GM19238 (cell line): ENCODE data around the gene MED26.
A peak's percentile ranks its signal among the peaks of the same experiment; 100 is the strongest.
"Not testable (repeated sequence)": the region's sequence is repeated elsewhere in the genome, so short reads cannot be mapped to it uniquely, and the experiment has no call there.

ENCODE experiments used
- DNase-seq: peaks from one replicate; pipeline ENCODE4 v3.0.0; 2011; ENCODE audit warnings: low spot score; ENCODE audit not compliant: insufficient read length

Gene MED26

DNA sequence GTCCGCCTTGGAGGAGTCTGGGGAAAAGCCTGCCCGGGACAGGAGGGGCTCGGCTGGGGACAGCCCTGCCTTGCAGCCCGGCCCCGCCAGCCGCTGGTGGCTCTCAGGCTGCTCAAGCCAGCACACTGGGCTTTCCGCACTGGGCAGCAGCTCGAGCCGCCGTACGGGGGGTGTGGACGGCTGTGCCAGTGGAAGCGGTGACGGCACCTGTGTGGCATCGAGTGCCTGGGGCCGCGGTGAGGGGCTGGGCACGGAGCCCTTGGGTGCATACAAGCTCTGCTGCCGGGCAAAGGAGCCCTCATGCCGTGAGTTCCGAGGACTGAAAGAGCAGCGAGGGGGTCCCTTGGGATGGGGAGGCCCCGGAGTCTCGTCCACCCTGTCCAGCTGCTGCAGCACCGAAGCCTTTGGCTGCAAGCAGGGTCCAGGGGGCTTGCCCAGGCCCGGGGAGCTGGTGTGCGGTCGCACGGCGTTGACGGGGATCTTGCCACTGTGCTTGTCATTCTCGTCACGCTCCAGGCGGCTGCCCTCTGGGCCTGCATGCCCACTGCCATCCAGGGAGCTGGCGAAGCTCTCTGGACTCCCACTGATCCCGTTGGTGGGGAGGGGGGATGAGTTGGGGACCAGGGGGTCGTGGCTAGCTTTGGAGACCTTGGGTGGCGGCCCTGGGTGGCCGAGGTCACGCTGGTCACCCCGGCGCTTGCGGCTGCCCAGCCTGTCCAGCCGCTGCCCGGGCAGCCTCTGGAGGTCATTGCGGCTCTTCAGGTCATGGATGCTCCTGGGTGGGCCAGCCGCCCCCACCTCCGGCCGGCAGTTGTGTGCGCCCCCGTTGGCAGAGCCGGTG is 51.1 kb downstream of the MED26 start:
- DNase-seq, result no peak

DNA sequence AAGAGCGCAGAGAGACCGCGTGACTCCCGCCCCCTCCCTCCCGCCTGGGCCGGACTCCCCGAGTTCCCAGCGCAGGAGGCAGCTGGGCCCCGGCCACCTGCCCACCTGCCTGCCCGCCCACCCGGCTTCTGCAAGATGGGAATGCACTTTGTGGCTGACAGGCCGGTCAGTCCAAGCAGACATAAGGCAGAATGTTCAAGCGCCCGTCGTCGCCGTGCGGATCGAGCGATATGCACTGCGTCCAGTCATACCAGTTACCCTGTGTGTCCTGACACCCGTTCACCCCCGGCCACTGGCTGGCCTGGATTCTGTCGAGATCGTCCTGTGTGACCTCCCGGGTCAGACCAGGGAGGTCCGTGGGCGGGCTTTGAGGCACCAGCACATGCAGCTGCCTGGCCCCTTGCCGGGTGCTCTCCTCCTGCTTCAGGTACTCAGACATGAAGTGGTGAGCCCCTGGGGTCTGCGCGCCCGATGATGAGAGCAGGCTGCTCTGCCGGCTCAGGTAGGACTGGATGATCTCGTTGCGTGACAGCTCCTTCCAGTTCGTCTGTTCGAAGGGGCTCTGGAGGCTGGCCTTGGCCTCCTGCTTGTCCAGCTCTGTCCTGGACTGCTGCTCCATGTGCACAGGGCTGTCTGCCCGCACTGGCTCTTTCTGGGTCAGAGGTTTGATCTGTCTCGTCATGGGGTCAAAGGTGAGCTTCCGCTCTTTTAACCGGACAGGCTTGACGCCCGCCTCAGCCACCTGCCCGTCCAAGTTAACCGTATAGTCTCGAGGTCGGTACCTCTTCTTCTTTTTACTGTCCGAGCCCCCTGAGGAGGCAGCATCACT is 51.9 kb downstream of the MED26 start:
- DNase-seq, result no peak

DNA sequence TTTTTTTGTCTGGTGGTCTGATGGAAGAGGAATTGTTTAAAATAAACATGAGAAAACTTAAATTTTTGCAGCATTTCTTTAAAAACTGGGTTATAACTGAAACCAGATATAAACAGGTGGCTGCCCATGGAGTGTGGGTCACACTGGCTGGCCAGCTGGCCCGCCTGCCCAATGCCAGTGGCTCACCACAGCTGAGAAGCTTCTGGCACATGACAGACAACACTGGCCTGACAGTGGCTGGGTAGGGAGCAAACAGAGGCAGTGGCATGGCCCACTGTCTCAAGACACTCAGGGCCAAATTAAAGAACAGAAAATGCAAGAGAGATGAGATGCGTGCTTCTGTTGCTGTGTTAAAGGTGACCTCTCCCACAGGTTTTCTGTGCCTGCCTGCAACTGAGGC is 52.7 kb downstream of the MED26 start:
- DNase-seq, result no peak

DNA sequence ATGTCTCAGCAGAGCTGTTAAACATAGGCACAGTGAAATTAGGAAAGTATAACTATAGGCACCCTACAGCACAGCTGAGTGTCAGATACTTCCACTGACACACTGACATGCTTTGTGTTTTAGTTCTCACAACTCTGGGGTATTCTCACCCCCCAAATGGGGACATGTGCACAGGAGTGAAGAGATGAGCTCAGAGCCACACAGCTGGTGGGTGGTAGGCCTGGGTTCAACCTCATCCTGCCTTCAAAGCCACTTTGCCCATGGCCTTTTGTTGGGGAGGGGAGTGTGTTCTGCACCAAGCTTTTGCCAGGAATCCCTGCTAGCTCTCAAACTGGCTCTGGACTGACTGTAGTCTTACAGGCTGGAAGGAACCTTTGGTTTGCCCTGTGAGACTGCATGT is 54.1 kb downstream of the MED26 start:
- DNase-seq, result no peak

DNA sequence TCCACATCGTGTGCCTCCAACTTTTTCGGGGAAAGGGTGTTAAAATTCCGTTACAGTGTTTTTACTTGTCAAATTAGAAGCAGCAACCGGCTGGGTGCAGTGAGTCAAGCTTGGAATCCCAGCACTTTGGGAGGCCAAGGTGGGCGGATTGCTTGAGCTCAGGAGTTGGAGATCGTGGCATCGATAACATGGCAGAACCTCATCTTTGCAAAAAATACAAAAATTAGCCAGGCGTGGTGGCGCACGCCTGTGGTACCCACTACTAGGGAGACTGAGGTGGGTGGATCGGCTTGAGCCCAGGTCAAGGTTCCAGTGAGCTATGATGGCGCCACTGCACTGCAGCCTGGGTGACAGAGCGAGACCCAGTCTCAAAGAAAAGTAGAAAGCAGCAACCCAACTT is 54.7 kb downstream of the MED26 start:
- DNase-seq, result no peak

DNA sequence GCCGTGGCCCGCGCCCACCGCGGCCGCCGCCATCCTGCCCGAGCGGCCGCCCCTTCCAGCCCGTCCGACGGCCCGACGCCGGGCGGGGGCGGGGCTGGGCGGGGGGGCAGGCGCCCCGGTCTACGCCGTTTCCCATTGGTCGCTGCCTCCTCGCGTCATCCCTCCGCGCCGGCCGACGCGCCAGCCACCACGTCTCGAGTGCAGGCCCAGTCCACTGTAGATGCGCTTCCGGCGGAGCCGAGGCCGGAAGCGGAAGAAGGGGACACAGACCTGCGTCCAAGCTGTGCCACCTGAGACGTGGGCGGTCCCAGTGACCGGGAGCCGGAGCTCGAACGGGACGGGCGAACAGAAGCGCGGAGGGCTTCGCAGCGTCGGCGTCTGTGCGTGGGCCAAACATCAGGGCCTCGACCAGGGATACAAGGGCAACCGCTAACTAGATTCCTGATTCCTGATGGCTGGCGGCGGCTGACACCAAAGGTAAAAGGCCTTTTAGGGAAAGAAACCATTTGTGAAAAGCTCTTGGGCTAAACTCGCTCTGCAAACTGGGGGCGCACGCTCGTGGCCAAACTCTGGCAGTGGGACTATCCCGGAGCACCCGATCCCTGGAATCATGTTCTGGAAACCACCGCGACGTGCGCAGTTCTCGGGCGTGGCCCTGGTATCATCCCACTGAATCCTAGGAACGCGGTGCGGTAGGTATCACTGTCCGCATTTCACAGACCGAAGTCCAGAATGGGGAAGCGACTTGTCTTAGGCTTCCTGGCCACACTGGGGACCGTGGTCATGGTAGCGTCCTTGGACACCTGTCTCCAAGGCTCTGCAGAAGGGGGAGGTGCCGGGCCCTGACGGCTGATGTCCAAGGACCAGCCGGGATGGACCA is 55.4 kb downstream of the MED26 start, which contains the start of gene SLC35E1:
Gene SLC35E1 (minus strand): TSS at position 84 of the 880 bp plus-strand sequence. CDS start 51 bp downstream, at position 33.
- DNase-seq, result peak; percentile 100

DNA sequence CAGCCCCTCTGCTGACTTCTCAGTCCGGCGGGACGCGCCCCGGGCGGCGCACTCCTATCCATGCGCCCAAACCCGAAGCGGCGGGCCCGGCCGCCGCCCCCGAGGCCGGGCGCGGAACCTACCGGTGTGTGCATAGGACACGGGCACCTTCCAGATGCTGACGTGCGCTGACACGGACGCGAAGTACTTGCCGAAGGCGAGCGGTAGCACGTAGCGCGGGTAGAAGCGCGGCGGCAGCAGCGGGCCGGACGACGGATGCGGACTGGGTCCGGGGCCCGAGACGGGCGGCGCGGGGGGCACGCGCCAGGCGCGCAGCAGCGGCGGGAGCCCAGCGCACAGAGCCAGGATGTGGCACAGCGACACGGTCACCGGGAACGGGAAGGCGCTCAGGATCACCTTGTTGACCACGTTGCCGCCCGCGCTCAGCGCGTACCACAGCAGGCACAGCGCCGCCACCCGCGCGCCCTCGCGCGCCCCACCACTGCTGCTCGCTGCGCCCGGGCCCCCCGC is 56.1 kb downstream of the MED26 start:
- DNase-seq, result no peak

DNA sequence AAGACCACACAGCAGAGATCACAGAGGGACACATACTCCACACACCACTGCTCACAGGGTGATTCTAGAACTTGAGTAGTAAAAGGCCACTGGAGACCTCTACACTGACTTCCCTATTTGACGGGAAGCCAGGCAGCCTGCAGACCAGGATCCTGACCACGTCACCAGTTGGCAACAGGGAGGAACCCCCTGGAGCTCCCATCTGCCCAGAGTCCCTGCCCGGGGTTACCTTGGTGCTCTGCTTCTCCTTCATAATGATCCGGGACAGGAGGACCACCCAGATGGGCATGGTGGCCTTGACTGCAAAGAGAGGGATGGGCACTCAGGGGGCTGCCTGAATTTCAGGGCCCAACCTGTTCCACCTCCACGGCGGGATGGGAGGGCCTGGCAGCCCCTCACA is 56.7 kb downstream of the MED26 start:
- no peak for DNase-seq

DNA sequence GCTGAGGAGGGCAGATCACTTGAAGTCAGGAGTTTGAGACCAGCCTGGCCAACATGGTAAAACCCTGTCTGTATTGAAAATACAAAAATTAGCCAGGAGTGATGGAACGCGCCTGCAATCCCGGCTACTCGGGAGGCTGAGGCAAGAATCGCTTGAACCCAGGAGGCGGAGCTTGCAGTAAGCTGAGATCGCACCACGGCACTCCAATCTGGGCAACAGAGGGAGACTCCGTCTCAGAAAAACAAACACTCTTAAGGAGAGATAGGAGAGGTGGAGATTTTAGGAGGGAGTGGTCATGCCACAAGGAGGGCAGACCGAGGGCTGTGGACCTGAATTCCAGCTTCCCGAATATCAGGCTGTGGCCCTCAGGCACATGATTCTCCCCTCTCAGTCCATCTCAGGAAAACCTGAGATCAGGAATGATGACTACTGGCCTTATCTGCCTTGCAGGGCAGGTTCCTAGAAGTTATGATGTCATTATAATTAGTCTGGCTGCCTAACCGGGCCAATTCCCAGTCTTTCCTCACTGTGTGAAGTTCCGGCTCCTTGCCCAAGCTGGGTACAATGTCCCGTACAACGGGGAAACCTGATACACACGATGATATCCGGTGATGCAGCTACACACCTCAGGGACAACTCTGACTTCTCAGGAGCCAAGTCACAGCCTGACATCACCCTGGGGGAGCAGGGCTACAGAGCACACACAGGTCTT is 58.2 kb downstream of the MED26 start:
- DNase-seq, result no peak

DNA sequence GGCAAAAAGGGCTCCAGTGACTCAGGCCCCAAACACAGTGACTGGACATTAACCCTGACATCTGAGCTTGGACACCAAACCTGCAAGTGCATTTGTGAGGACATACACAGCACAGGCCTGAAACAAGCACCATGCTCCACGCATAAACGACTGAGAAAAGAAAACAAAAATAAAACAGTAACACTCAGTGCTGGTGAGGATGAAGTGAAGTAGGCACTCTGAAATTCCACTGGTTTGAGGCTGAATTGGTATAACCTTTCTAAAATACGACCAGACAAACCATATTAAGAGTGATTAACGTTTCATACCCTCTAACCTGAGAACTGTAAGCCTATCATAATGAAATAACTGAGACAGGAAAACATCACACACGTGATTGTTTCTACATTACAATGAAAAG is 61.3 kb downstream of the MED26 start:
- DNase-seq, result no peak

DNA sequence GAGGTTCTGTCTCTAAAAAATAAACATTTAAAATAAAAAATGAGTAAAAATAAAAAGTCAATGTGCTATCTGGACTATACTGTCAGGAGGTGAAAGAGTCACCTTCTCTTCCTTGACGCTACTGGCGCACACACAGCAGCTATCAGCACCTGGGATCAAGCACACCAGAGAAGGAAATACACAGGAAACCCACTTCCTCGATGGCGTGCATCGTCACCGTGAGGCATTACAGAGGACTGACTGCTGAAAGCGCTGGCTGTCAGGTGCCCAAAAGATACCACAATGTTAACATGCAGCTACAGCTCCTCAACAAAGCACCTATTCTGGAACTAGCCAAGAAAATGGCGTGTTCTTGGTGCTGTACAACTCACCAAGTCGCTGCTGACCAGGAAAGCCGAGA is 61.8 kb downstream of the MED26 start:
- DNase-seq, result no peak

DNA sequence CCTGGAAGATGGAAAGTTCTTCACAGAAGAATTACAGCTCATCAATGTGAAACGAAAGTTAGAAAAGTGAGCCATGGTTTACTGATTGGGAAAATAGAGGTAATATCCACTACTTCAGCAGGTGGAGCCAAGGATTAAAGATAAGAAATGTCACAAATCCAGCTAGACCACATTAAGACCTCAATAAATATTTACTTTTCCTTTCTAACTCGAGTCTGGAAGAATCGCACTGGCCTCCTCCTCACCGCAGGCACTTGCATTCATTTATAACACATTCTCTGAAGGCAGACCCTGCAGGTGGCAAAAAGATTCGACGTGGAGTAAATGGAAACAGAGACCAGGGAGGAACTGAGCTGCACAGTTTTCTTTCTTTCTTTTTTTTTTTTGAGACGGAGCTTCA is 63.2 kb downstream of the MED26 start:
- no peak for DNase-seq

DNA sequence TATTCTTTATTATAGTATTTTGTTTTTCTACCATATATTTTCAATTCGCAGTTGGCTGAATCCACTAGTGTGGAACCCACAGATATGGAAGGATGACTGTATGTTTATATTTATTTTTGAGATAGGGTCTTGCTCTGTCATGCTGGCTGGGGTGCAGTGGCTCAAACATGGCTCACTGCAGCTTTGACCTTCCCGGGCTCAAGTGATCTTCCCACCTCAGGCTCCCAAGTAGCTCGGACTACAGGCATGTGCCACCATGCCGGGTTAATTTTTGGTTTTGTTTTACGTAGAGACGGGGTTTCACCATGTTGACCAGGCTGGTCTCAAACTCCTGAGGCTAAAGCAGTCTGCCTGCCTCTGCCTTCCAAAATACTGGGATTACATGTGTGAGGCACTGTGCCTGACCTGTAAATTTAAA is 65.4 kb downstream of the MED26 start:
- no peak for DNase-seq

DNA sequence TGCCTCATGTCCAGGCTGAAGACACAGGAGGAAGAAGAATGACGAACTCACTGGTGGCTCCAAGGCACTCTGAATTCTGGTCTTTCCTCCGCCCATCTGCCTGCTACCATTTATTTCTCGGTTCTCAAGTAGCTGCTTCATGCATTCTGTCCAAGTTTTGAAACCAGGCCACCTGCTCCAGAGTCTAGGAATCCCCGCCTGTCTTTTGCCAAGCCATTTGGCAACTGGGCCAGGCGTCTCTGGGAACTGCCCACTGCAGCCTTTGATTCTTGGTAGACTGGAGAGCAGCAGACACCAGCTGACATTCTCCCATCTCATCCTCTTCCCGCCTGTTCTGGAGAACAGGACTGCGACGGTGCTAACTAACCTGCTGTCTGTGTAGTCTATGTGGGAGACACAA is 66.6 kb downstream of the MED26 start:
- no peak for DNase-seq

DNA sequence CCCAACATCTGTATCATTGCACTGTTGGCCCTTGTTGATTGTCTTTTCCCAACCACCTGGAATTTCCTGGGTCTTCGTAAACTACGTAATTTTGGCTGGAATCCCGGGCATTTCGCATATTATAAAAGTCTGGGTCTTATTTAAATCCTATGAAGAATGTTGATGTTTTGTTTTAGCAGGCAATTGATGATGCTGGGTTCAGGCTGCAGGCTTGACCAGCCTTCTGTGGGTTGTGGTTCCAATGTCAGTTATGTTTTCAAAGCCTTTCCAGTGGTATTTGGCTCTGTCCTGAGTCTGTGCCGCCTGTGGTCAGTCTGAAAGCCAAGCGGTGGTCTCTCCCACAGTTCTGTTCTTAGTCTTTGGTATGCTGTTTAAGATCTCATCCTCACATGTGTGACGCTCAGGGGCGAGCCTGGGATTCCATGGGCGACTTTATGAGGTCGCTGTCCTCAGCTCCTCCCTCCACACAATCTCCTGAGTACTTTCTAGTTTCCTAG is 68.2 kb downstream of the MED26 start:
- DNase-seq, result no peak

DNA sequence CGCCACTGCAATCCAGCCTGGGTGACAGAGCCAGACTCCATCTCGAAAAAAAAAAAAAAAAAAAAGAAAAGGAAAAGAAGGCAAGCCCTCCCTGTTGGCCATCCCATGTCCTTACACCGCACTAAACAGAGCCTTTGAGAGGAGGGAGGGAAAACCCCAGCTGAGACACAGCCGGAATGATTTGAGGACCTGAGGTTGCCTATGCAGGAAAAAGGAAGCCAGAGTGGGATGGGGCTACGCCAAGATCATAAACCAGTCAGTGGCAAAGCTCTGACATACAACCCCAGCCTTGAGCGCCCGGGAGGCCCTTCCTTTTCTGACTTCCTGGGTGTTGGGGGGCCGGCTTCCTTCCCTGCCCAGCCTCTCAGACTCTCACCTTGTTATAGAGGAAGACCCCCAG is 73.2 kb downstream of the MED26 start:
- DNase-seq, result no peak

DNA sequence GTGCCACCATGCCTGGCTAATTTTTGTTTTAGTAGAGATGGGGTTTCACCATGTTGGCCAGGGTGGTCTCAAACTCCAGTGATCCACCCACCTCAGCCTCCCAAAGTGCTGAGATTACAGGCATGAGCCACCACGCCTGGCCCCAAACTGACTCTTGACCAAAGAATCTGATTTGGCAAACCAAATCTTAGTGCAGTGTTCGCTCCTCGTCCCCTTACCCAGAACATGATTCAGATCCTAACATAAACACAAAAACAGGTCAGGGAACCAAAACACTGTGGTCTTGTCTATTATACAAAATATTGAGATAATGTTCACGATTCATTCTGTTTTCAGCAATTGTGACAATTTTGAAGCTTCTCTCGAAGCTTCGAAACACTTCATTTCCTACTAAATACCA is 76.1 kb downstream of the MED26 start:
- not testable (repeated sequence) for DNase-seq

DNA sequence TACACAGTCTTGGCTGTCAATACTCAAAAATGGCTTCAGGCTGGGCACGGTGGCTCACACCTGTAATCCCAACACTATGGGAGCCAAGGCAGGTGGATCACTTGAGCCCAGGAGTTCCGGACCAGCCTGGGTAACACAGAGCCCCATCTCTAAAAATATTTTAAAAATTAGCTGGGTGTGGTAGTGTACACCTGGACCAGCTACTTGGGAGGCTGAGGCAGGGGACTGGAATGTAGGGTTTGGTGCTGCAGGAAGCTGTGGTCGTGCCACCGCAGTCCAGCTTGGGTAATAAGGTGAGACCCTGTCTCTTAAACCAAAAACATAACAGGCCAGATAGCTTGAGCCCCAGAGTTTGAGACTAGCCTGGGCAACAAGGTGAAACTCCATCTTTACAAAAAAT is 79.0 kb downstream of the MED26 start:
- DNase-seq, result no peak

DNA sequence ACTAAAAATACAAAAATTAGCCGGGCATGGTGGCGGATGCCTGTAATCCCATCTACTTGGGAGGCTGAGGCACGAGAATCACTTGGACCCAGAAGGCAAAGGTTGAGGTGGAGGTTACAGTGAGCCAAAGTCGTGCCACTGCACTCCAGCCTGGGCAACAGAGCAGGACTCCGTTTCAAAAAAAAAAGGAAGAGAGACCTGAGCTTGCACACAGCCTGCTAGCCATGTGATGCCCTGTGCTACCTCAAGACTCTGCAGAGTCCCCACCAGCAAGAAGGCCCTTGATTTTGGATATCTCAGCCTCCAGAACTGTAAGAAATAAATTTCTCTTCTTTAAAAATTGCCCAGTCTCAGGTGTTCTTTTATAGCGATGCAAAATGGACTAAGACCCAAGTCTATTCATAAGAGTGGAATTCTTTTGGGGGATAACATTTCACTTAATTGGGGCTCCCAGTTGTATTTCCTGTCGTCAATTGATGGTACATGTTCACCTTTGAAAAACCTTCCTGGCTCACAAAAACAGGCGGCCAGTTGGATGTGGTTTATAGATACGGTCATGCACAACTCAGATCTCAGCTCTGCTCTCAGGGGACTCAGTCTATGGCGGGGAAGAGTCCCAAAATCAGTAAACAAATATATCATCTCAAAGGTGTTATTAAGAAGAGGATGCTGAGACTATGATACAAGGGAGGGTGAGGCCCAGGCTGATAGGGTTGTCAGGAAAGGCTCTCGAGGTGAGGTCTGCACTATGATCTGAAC is 83.4 kb downstream of the MED26 start:
- no peak for DNase-seq

DNA sequence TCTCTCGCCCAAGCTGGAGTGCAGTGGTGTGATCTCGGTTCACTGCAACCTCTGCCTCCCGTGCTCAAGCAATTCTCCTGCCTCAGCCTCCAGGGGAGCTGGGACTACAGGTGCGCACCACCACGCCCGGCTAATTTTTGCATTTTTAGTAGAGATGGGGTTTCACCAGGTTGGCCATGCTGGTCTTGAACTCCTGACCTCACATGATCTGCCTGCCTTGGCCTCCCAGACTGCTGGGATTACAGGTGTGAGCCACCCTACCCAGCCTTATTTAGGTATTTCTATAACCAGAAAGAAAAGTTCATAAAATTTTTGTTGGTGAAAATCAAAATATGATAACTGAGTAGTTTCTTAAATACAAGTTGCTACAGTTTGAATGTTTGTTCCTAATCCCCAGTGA is 84.3 kb downstream of the MED26 start:
- DNase-seq, result not testable (repeated sequence)
